HG02588 (cell line): ENCODE results near the gene HTR2A.
"Not testable (repeated sequence)": the region's sequence is repeated elsewhere in the genome, so short reads cannot be mapped to it uniquely, and the experiment has no call there.

ENCODE experiments used
- ATAC-seq: cut with Tn5 transposase; IDR thresholded peaks from one replicate; pipeline ENCODE4 v1.9.1; 2021; ENCODE audit warnings: mild to moderate bottlenecking, moderate library complexity; ENCODE audit not compliant: unreplicated experiment

HTR2A gene

GRCh38 chr13:46812301-46812797 lies 84.5 kb downstream of the HTR2A start:
- no peak for ATAC-seq

- no peak for ATAC-seq
Observed at GRCh38 chr13:46810440-46810839, 86.4 kb downstream of the HTR2A start.

GRCh38 chr13:46804921-46805320 lies 91.9 kb downstream of the HTR2A start:
- not testable (repeated sequence) for ATAC-seq

- ATAC-seq = no peak
Observed at GRCh38 chr13:46804391-46804815, 92.5 kb downstream of the HTR2A start.

GRCh38 chr13:46803586-46803985 lies 93.3 kb downstream of the HTR2A start:
- ATAC-seq = no peak

- no peak for ATAC-seq
Observed at GRCh38 chr13:46801858-46802257, 95.0 kb downstream of the HTR2A start.

GRCh38 chr13:46799139-46799538 lies 97.7 kb downstream of the HTR2A start:
- ATAC-seq = no peak

- ATAC-seq = no peak
Observed at GRCh38 chr13:46797501-46798237, 99.2 kb downstream of the HTR2A start.

GRCh38 chr13:46796515-46797474 lies 100.1 kb downstream of the HTR2A start, which contains the start of gene ESD:
TSS of gene ESD (minus strand) at chr13:46797161. CDS start at chr13:46791413, 5,748 bp downstream.
- peak; percentile 87 for ATAC-seq

- ATAC-seq = no peak
Observed at GRCh38 chr13:46796129-46796514, 100.7 kb downstream of the HTR2A start.

- no peak for ATAC-seq
Observed at GRCh38 chr13:46795321-46795720, 101.5 kb downstream of the HTR2A start.

GRCh38 chr13:46783504-46783903 lies 113.3 kb downstream of the HTR2A start:
- ATAC-seq = no peak

GRCh38 chr13:46782691-46783090 lies 114.2 kb downstream of the HTR2A start:
- ATAC-seq = no peak

GRCh38 chr13:46782066-46782465 lies 114.8 kb downstream of the HTR2A start:
- no peak for ATAC-seq
